ENCODE data around the gene SERPIND1.

GRCh38 chr22:20825624-20826023, 51.7 kb downstream of the SERPIND1 start:
- no peak for TF ChIP-seq POLR2A (IDR thresholded peaks at IDR 0.05; ENCODE audit: extremely low read depth, insufficient read length)
- TF ChIP-seq CTCF (IDR thresholded peaks at IDR 0.05; ENCODE audit: low read depth, low read length): no peak
- no peak for TF ChIP-seq MAX (IDR thresholded peaks at IDR 0.05; ENCODE audit: low read depth, low read length)

Measured in NB4 (cell line).